SH-SY5Y (cell line): ENCODE data around the gene FFAR3.

Experiments
- GATA2 ChIP-seq: IDR thresholded peaks from 2 replicates; pipeline ENCODE4 v1.6.1; 2011; ENCODE audit warnings: mild to moderate bottlenecking, low read depth, low read length
- GATA3 ChIP-seq: IDR thresholded peaks from 2 replicates; pipeline ENCODE4 v1.6.1; 2011; ENCODE audit warnings: low read depth, mild to moderate bottlenecking, low read length, moderate library complexity

DNA sequence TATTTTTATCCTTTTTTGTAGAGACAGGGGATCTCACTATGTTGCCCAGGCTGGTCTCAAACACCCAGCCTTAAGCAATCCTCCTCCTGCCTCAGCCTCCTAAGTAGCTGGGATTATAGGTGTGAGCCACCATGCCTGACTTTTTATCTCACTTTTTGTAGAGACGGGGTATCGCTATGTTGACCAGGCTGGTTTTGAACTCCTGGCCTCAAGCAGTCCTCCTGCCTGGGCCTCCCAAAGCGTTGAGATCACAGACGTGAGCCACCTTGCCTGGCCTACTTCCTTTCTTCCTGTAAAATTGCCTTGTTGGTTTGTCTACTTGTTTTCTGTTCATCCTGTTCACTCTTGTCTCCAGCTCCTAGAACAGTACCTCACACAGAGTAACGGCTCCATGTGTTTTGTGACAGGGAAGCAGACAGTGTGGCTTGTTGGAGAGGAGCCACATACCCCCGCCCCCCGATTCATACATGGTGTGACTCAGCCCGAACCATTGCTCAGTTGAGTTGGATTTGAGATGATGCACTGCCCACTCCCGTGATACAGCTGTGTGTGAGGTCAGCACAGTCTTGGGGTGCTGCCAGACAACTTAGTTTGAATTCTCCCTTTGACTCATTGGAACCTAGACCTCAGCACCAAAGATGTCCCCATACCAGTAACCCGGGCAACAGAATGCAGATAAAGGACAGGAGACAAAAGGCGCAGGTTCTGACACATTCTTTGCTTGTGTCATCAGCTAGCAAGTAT, 46.8 kb downstream of the FFAR3 start:
- no peak for TF ChIP-seq GATA2
- TF ChIP-seq GATA3: no peak
